ENCODE measurements around the gene SLC35F3. TPM values are rescaled to one million over a fixed set of nuclear protein-coding genes. Genes with fewer than 3 reads are reported as not detected.
A peak's percentile ranks its signal among the peaks of the same experiment; 100 is the strongest.

SLC35F3 gene
- polyA plus RNA-seq, 1 donor: 0.55 TPM

GRCh38 chr1:234260578-234260977 lies 356.1 kb downstream of the SLC35F3 start:
- Histone ChIP-seq H3K36me3 (ENCODE audit: control insufficient read depth, insufficient read depth, low read length) (no peaks in the 10 kb centered on the region), H3K27me3 (ENCODE audit: control insufficient read depth, insufficient read depth, low read length) (peaks cover 2% of the 10 kb centered on the region), H3K9me3 (ENCODE audit: control insufficient read depth, low read depth, low read length) (no peaks in the 10 kb centered on the region), H3K27ac (ENCODE audit: low read length) (no peak overlapping the region), H3K4me1 (ENCODE audit: control insufficient read depth, insufficient read depth, low read length) (no peaks in the 10 kb centered on the region), H3K4me3 (ENCODE audit: low read length) (no peak overlapping the region)
- DNase-seq: no peak
- 94% methylated on average over 3 of the region's 7 CpGs for WGBS (ENCODE audit: insufficient coverage, low lambda C conversion rate)

DNA sequence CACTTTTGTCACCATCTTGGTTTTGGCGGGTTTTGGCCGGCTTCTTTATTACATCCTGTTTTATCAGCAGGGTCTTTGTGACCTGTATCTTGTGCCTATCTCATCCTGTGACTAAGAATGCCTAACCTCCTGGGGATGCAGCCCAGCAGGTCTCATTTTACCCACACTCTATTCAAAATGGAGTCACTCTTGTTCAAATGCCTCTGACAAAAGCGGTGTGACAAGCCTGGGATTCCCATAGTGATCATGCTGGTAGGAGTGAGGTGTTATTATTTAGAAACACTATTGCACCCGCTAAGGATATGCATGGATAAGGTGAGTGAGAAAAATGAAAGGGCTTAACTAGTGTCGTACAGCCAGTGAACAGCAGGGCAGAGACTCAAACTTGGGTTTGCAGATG lies 357.1 kb downstream of the SLC35F3 start:
- Histone ChIP-seq H3K27me3 (ENCODE audit: control insufficient read depth, insufficient read depth, low read length) (peaks cover 2% of the 10 kb centered on the region), H3K4me3 (ENCODE audit: low read length) (no peak overlapping the region), H3K4me1 (ENCODE audit: control insufficient read depth, insufficient read depth, low read length) (no peaks in the 10 kb centered on the region), H3K9me3 (ENCODE audit: control insufficient read depth, low read depth, low read length) (no peaks in the 10 kb centered on the region), H3K27ac (ENCODE audit: low read length) (no peak overlapping the region), H3K36me3 (ENCODE audit: control insufficient read depth, insufficient read depth, low read length) (no peaks in the 10 kb centered on the region)
- WGBS (ENCODE audit: insufficient coverage, low lambda C conversion rate): no CpG with 5 or more reads among the region's 5 CpGs
- no peak for DNase-seq

DNA sequence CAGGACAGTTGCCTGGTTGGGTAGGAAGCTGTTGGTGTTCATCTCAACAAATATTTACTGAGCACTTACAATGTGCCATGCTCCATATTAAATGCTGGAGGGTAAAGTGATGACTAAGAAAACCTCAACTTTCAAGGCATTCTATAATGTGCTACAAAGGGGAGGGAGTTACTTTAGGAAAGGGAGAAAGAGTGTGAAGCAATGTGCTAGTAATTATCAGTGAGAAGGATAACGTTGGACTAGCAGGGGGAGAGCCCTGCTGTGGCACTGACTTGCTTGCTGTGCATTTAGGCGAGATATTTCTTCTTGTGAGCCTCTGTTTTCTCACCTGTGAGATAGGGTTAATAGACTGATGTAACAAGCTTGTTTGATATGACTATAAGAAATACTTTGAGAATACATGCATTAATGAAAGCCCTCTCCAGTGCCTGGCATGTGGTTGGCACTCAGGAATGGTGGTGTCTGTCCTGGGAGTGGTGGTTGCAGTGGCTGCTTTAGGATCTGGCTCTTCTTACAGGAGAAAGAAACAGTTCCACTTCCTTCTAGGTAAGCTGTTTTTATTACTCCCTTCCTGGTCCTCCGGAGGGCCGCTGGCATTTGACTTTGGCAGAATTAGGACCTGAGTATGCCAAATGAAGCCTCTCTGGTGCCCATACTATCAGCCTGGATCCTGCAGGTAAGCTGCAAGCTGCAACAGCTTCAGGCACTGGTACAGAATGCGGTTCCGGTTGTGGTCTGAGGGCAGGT lies 357.7 kb downstream of the SLC35F3 start:
- no CpG with 5 or more reads among the region's 6 CpGs for WGBS (ENCODE audit: insufficient coverage, low lambda C conversion rate)

GRCh38 chr1:234262754-234263105 lies 358.3 kb downstream of the SLC35F3 start:
- DNase-seq: peak in 1 of 2 donors; percentile 10
- Histone ChIP-seq H3K9me3 (ENCODE audit: control insufficient read depth, low read depth, low read length) (no peaks in the 10 kb centered on the region), H3K4me1 (ENCODE audit: control insufficient read depth, insufficient read depth, low read length) (no peaks in the 10 kb centered on the region), H3K4me3 (ENCODE audit: low read length) (no peak overlapping the region), H3K27me3 (ENCODE audit: control insufficient read depth, insufficient read depth, low read length) (peaks cover 2% of the 10 kb centered on the region), H3K27ac (ENCODE audit: low read length) (no peak overlapping the region), H3K36me3 (ENCODE audit: control insufficient read depth, insufficient read depth, low read length) (no peaks in the 10 kb centered on the region)
- no CpG with 5 or more reads among the region's 2 CpGs for WGBS (ENCODE audit: insufficient coverage, low lambda C conversion rate)

More for the DNA sequence above, 357.7 kb downstream of the SLC35F3 start:
- no peak overlapping the region for H3K27ac ChIP-seq (ENCODE audit: low read length)
- H3K4me1 ChIP-seq (ENCODE audit: control insufficient read depth, insufficient read depth, low read length): no peaks in the 10 kb centered on the region
- no peaks in the 10 kb centered on the region for H3K9me3 ChIP-seq (ENCODE audit: control insufficient read depth, low read depth, low read length)
- no peaks in the 10 kb centered on the region for H3K36me3 ChIP-seq (ENCODE audit: control insufficient read depth, insufficient read depth, low read length)
- peaks cover 2% of the 10 kb centered on the region for H3K27me3 ChIP-seq (ENCODE audit: control insufficient read depth, insufficient read depth, low read length)
- DNase-seq: no peak
- no peak overlapping the region for H3K4me3 ChIP-seq (ENCODE audit: low read length)

DNA sequence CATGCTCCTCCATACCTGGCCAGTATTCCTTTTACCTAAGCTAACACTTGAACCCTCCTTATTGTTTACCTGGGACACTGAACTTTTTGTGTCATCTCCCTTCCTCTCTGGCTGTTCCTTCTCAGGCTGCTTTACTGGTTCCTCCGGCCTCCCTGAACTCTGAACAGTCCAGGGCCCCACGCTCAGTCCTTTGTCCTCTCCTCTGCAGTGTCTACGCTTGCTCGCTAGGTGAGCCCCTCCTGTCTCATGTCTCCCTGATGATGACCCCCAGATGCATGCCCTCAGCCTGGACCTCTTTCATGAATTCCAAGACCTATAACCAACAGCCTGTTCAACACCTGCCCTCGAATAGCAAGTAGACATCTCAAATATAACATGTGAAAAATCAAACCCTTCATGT lies 360.4 kb downstream of the SLC35F3 start:
- peaks cover 2% of the 10 kb centered on the region for H3K27me3 ChIP-seq (ENCODE audit: control insufficient read depth, insufficient read depth, low read length)
- no peak for DNase-seq
- no CpG with 5 or more reads among the region's 5 CpGs for WGBS (ENCODE audit: insufficient coverage, low lambda C conversion rate)

DNA sequence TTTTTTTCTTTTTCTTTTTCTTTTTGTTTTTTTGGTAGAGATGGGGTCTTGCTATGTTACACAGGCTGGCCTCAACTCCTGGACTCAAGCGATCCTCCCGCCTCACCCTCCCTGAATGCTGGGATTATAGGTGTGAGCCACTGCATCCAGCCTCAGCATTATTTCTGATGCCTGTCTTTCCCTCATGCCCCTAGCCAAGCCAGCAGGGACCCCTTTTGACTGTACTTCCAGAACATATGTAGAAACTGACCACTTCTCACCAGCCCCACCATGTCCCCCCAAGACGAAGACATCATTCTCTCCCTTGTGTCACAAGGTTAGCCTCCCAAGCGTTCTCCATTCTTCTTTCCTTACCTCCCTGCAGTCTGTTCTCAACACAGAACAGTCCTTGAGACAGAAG lies 360.8 kb downstream of the SLC35F3 start:
- WGBS (ENCODE audit: insufficient coverage, low lambda C conversion rate): 96% methylated on average over 4 of the region's 4 CpGs
- Histone ChIP-seq H3K4me1 (ENCODE audit: control insufficient read depth, insufficient read depth, low read length) (no peaks in the 10 kb centered on the region), H3K9me3 (ENCODE audit: control insufficient read depth, low read depth, low read length) (peaks cover 4% of the 10 kb centered on the region), H3K27ac (ENCODE audit: low read length) (no peak overlapping the region), H3K27me3 (ENCODE audit: control insufficient read depth, insufficient read depth, low read length) (peaks cover under 1% of the 10 kb centered on the region), H3K36me3 (ENCODE audit: control insufficient read depth, insufficient read depth, low read length) (no peaks in the 10 kb centered on the region), H3K4me3 (ENCODE audit: low read length) (no peak overlapping the region)
- DNase-seq: no peak

More for the DNA sequence above, 360.4 kb downstream of the SLC35F3 start:
- H3K27ac ChIP-seq (ENCODE audit: low read length): no peak overlapping the region
- peaks cover 4% of the 10 kb centered on the region for H3K9me3 ChIP-seq (ENCODE audit: control insufficient read depth, low read depth, low read length)
- no peaks in the 10 kb centered on the region for H3K4me1 ChIP-seq (ENCODE audit: control insufficient read depth, insufficient read depth, low read length)
- H3K4me3 ChIP-seq (ENCODE audit: low read length): no peak overlapping the region
- H3K36me3 ChIP-seq (ENCODE audit: control insufficient read depth, insufficient read depth, low read length): no peaks in the 10 kb centered on the region

DNA sequence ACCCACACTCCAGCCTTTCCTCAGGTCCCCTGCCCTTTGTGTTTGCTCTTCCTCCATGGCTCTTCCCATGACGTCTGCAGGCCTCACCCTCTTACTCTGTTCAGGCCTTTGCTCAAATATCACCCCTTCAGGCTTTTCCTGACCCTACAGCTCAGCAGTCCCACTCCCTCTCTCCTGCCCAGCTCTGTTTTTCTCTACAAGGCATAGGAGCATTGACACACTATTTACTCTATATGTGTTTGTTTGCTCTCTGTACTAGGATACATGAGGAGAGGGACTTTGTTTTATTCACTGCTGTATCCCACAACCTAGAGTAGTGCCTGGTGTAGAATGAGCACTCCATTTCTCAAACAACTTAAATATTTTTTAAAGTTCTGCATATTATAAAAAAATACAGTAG lies 361.4 kb downstream of the SLC35F3 start:
- 20% methylated on average over 1 of the region's 1 CpG for WGBS (ENCODE audit: insufficient coverage, low lambda C conversion rate)
- no peak for DNase-seq
- no peaks in the 10 kb centered on the region for H3K4me1 ChIP-seq (ENCODE audit: control insufficient read depth, insufficient read depth, low read length)

GRCh38 chr1:234270093-234270492 lies 365.6 kb downstream of the SLC35F3 start:
- no peaks in the 10 kb centered on the region for H3K4me1 ChIP-seq (ENCODE audit: control insufficient read depth, insufficient read depth, low read length)
- DNase-seq: no peak
- H3K9me3 ChIP-seq (ENCODE audit: control insufficient read depth, low read depth, low read length): peaks cover 4% of the 10 kb centered on the region
- no peak overlapping the region for H3K27ac ChIP-seq (ENCODE audit: low read length)
- H3K4me3 ChIP-seq (ENCODE audit: low read length): no peak overlapping the region
- H3K27me3 ChIP-seq (ENCODE audit: control insufficient read depth, insufficient read depth, low read length): no peaks in the 10 kb centered on the region
- 0% methylated on average over 1 of the region's 2 CpGs for whole genome bisulfite sequencing (ENCODE audit: insufficient coverage, low lambda C conversion rate)
- H3K36me3 ChIP-seq (ENCODE audit: control insufficient read depth, insufficient read depth, low read length): no peaks in the 10 kb centered on the region

More for the DNA sequence above, 361.4 kb downstream of the SLC35F3 start:
- H3K36me3 ChIP-seq (ENCODE audit: control insufficient read depth, insufficient read depth, low read length): no peaks in the 10 kb centered on the region
- no peak overlapping the region for H3K4me3 ChIP-seq (ENCODE audit: low read length)
- peaks cover 4% of the 10 kb centered on the region for H3K9me3 ChIP-seq (ENCODE audit: control insufficient read depth, low read depth, low read length)
- H3K27me3 ChIP-seq (ENCODE audit: control insufficient read depth, insufficient read depth, low read length): no peaks in the 10 kb centered on the region
- no peak overlapping the region for H3K27ac ChIP-seq (ENCODE audit: low read length)

DNA sequence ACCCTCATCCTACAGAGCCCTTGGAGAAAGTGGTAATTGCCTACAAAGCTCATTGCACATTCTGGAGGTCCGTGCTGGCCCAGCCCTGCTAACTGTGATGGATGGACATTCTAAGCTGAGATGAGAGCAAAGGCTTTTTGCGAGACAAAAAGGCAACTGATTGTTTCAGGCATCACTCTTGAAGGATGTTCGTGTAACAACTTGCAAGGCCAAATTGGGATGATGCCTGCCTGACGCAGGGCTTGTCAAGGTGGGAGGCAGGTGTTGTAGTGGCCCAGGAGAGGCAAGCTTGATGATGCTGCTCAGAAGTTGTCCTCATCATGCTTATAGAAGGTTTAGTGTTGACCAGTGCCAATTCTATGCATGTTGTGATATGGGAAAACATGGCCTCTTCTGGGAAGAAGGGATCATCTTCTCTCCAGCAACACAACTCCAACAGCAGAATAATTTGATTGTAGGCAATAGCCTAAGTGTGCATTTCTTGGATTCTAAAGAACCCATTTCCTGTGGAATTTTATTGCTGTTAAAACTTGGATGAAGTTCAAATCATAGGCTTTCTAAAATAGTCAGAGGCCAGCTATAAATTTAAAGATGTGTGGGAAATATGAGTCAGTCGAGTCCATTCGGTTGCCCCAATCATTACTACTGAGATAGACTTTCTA lies 366.2 kb downstream of the SLC35F3 start:
- H3K9me3 ChIP-seq (ENCODE audit: control insufficient read depth, low read depth, low read length): peaks cover 4% of the 10 kb centered on the region
- H3K4me3 ChIP-seq (ENCODE audit: low read length): no peak overlapping the region
- no peak overlapping the region for H3K27ac ChIP-seq (ENCODE audit: low read length)
- no peaks in the 10 kb centered on the region for H3K27me3 ChIP-seq (ENCODE audit: control insufficient read depth, insufficient read depth, low read length)
- DNase-seq: no peak
- H3K4me1 ChIP-seq (ENCODE audit: control insufficient read depth, insufficient read depth, low read length): no peaks in the 10 kb centered on the region
- no CpG with 5 or more reads among the region's 6 CpGs for WGBS (ENCODE audit: insufficient coverage, low lambda C conversion rate)
- no peaks in the 10 kb centered on the region for H3K36me3 ChIP-seq (ENCODE audit: control insufficient read depth, insufficient read depth, low read length)

- Histone ChIP-seq H3K36me3 (ENCODE audit: control insufficient read depth, insufficient read depth, low read length) (no peaks in the 10 kb centered on the region), H3K27ac (ENCODE audit: low read length) (no peak overlapping the region), H3K4me1 (ENCODE audit: control insufficient read depth, insufficient read depth, low read length) (no peaks in the 10 kb centered on the region), H3K27me3 (ENCODE audit: control insufficient read depth, insufficient read depth, low read length) (no peaks in the 10 kb centered on the region), H3K4me3 (ENCODE audit: low read length) (no peak overlapping the region), H3K9me3 (ENCODE audit: control insufficient read depth, low read depth, low read length) (peaks cover 4% of the 10 kb centered on the region)
- WGBS (ENCODE audit: insufficient coverage, low lambda C conversion rate): 43% methylated on average over 2 of the region's 4 CpGs
- no peak for DNase-seq
Measured at GRCh38 chr1:234271243-234271606, 366.7 kb downstream of the SLC35F3 start.

All from large intestine (tissue), 3 donors.